Naive thymus-derived CD8-positive, alpha-beta T cell (primary cell): Measurements from ENCODE around the gene FBXO36. TPM values are rescaled to one million over a fixed set of nuclear protein-coding genes. Genes with fewer than 3 reads are reported as not detected.
"Not testable (repeated sequence)": the region's sequence is repeated elsewhere in the genome, so short reads cannot be mapped to it uniquely, and the experiment has no call there.

ENCODE experiments used
- ATAC-seq, 2 donors: fragments of 150-1000 bp; cut with Tn5 transposase in 1 of 2; sonication (Bioruptor Pico), chemical (Tn5 transposase) in 1 of 2; 1 replicate in 1 of 2; 2 replicates in 1 of 2; pipeline ENCODE4 v1.10.0; 2021; ENCODE audit warnings: mild to moderate bottlenecking in 2 of 2, moderate library complexity in 2 of 2
- POLR2A ChIA-PET: fragments of 350-600 bp; sonication (Branson Sonifier 250); formaldehyde crosslinking; loops from one replicate; lab custom pipeline; 2021; ENCODE audit warnings: antibody characterized with exemption; lab: Charles Lee
- DNase-seq, 10 donors: peaks; one replicate each; pipeline versions ENCODE4 v3.0.0 to v3.0.0-alpha.2; 2020 to 2022
- H3K27ac Mint-ChIP-seq, 10 donors: one replicate each; pipeline ENCODE4 v1.8.0; 2020 to 2022; ENCODE audit warnings: mild to moderate bottlenecking in 10 of 10, mixed read lengths in 10 of 10, moderate library complexity in 4 of 10, inconsistent platforms in 1 of 10
- H3K27me3 Mint-ChIP-seq, 5 donors: one replicate each; pipeline ENCODE4 v1.8.0; 2021 to 2022; ENCODE audit warnings: mixed read lengths in 5 of 5
- H3K36me3 Mint-ChIP-seq, 3 donors: one replicate each; pipeline ENCODE4 v1.8.0; 2020 to 2022; ENCODE audit warnings: mixed read lengths in 3 of 3, mild to moderate bottlenecking in 2 of 3, inconsistent platforms in 1 of 3
- H3K4me1 Mint-ChIP-seq, 4 donors: one replicate each; pipeline ENCODE4 v1.8.0; 2021 to 2022; ENCODE audit warnings: mixed read lengths in 4 of 4
- H3K4me3 Mint-ChIP-seq, 10 donors: one replicate each; pipeline ENCODE4 v1.8.0; 2020 to 2022; ENCODE audit warnings: mild to moderate bottlenecking in 10 of 10, mixed read lengths in 10 of 10, moderate library complexity in 6 of 10, inconsistent platforms in 1 of 10
- H3K9me3 Mint-ChIP-seq, 9 donors: one replicate each; pipeline ENCODE4 v1.8.0; 2020 to 2022; ENCODE audit warnings: mixed read lengths in 9 of 9, mild to moderate bottlenecking in 3 of 9, inconsistent platforms in 1 of 9, moderate library complexity in 1 of 9
- polyA plus RNA-seq, 3 donors: library from polyadenylated mRNA; unstranded; fragments of 300-500 nt; fragmentation: Illumina TruSeq; gene quantifications; one replicate each; pipeline ENCODE4 v1.2.3, GENCODE V29; 2021
- total RNA-seq, 8 experiments: library from RNA in 2 of 8; stranded (reverse) in 2 of 8; gene quantifications; one replicate each; pipeline ENCODE4 v1.2.3 and lab custom pipeline; 2021 to 2026

FBXO36 gene
- total and polyA plus RNA-seq, 5 experiments from 2014 or later = 0.32 to 1.5 (median 1.4) TPM

DNA sequence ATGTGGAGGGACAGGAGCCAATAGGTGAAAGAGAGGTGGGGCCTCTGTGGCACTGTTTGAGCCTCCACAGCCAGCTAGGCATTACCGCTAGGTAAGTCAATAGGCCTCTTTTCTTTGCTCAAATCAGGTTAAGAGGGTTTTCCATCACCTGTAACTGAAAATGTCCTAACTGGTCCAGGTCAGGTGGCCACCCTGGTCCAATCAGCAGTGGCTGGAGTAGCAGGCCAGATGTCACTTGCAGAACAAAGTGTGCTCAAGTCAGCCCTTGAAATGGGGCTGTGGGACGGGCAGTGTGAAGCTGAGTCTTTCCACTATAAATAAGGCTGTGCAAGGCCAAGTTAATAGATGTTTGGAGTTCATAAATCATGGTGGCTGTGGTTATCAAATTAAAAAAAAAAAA is 20.9 kb downstream of the FBXO36 start:
- Mint-ChIP-seq H3K4me3 (no peak overlapping the region), H3K27ac (peak overlapping the region in 1 of 10 donors; percentile 1), H3K36me3 (peaks cover 0 to 2% (median 1%) of the 10 kb centered on the region in 3 donors), H3K9me3 (no peaks in the 10 kb centered on the region), H3K4me1 (peaks cover 0 to 7% (median 4%) of the 10 kb centered on the region in 4 donors), H3K27me3 (no peaks in the 10 kb centered on the region)
- POLR2A ChIA-PET = interaction anchor here (0.7 kb wide), 1 partner anchor 31 kb away, joined by 4 read pairs; no protein-coding TSS in a partner anchor
- DNase-seq (no peak), ATAC-seq (no peak)

DNA sequence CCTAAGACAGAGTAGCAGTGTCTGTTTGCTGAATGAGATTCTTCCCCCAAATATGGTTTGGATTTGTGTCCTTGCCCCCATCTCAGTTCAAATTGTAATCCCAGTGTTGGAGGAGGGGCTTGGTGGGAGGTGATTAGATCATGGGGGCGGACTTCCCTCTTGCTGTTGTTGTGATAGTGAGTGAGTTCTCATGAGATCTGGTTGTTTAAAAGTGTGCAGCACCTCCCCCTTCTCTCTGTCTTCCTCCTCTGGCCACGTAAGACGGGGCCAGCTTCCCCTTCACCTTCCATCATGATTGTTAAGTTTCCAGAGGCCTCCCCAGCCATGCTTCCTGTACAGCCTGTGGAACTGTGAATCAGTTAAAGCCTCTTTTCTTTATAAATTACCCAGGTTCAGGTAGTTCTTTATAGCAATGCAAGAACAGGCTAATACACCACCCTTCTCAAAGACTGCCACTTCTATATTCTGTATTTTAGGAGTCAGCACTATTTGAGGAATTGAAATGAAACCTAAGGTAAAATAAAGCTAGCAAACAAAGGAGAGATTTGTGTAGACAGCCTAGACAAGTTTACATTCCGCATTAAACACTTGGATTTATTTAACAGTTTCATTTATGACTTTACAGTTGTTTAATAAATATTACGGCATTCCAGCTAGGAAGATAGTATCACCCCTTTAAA is 21.6 kb downstream of the FBXO36 start:
- peak overlapping the region in 3 of 10 donors; percentile 18 to 58 (median 25) for H3K27ac Mint-ChIP-seq
- DNase-seq = no peak
- H3K27me3 Mint-ChIP-seq = no peaks in the 10 kb centered on the region
- H3K4me1 Mint-ChIP-seq = peaks cover 0 to 7% (median 4%) of the 10 kb centered on the region in 4 donors
- no peaks in the 10 kb centered on the region for H3K9me3 Mint-ChIP-seq
- H3K36me3 Mint-ChIP-seq = peaks cover 0 to 2% (median 1%) of the 10 kb centered on the region in 3 donors
- no peak overlapping the region for H3K4me3 Mint-ChIP-seq
- POLR2A ChIA-PET = no interaction called here
- ATAC-seq = no peak

GRCh38 chr2:229945975-229946374 is 23.7 kb downstream of the FBXO36 start:
- POLR2A ChIA-PET = interaction anchor here (0.6 kb wide), 1 partner anchor 12 kb away, joined by 8 read pairs; no protein-coding TSS in a partner anchor
- ATAC-seq = no peak
- Mint-ChIP-seq H3K9me3 (no peaks in the 10 kb centered on the region), H3K36me3 (peaks cover 0 to 2% (median 1%) of the 10 kb centered on the region in 3 donors), H3K4me3 (no peak overlapping the region), H3K27me3 (no peaks in the 10 kb centered on the region), H3K27ac (no peak overlapping the region), H3K4me1 (peaks cover 0 to 7% (median 4%) of the 10 kb centered on the region in 4 donors)
- DNase-seq = no peak

- ATAC-seq (no peak), DNase-seq (no peak)
- no peaks in the 10 kb centered on the region for H3K9me3 Mint-ChIP-seq
- peak overlapping the region in 1 of 10 donors; percentile 41 for H3K27ac Mint-ChIP-seq
- H3K27me3 Mint-ChIP-seq = no peaks in the 10 kb centered on the region
- peaks cover 0 to 7% (median 4%) of the 10 kb centered on the region in 4 donors for H3K4me1 Mint-ChIP-seq
- no peak overlapping the region for H3K4me3 Mint-ChIP-seq
- POLR2A ChIA-PET = no interaction called here
- H3K36me3 Mint-ChIP-seq = peaks cover 0 to 2% (median 0%) of the 10 kb centered on the region in 3 donors
These were observed 25.2 kb downstream of the FBXO36 start for GRCh38 chr2:229947544-229947943.

DNA sequence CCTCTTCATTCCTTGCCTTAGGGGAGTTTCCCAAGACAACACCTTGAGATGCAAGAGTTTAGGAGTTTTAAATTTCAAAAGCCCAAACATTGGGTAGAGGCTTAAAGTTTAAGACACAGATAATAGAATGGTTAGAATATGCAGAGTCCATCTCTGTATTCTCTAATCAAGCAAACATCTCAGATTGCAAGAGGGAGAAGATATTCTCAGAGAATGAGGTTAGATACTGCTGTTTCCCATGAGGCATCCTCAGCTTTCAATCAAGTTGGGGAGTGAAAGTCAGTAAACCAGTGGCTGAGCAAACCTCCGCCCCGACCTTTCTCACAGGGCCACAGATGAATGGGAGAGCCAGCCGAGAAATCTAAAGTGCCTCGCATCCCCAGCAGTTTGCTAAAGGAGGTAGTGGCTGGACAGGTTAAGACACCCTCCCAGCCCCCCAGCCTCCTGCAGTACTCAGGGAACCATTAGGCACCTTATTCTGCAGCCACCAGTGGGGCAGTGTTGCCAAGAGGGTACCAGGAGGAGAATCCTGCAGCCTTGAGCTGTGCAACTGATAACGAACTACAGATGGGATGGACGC is 30.0 kb downstream of the FBXO36 start:
- Mint-ChIP-seq H3K36me3 (no peaks in the 10 kb centered on the region), H3K27ac (no peak overlapping the region), H3K4me3 (no peak overlapping the region), H3K9me3 (no peaks in the 10 kb centered on the region), H3K4me1 (peaks cover 0 to 2% (median 0%) of the 10 kb centered on the region in 4 donors), H3K27me3 (no peaks in the 10 kb centered on the region)
- POLR2A ChIA-PET = no interaction called here
- no peak for DNase-seq
- ATAC-seq = no peak

GRCh38 chr2:229955663-229956062 is 33.4 kb downstream of the FBXO36 start:
- H3K27ac Mint-ChIP-seq = no peak overlapping the region
- peaks cover 0 to 2% (median 0%) of the 10 kb centered on the region in 4 donors for H3K4me1 Mint-ChIP-seq
- no peak for ATAC-seq
- no peak for DNase-seq
- H3K36me3 Mint-ChIP-seq = no peaks in the 10 kb centered on the region
- H3K9me3 Mint-ChIP-seq = no peaks in the 10 kb centered on the region
- H3K4me3 Mint-ChIP-seq = no peak overlapping the region
- POLR2A ChIA-PET = no interaction called here
- H3K27me3 Mint-ChIP-seq = no peaks in the 10 kb centered on the region

DNA sequence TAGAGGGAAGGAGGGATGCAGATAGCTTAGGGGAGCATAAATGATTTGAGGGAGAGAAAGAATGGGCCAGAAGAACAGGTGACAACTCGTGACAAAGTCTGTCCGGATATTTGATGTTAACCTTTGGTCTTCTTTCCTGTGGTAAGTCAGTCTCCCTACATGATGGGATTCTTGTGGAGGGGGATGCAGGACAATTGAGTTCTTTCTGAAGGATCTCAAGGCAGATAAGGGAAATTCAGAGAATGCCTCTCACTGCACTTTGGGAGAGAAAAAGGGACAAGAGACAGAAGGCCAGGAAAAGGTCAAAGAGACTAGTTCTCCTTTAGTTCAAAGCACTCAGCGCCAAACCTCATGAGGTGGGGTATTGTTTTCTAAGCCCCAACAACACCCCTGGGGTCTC is 34.2 kb downstream of the FBXO36 start:
- Mint-ChIP-seq H3K27ac (no peak overlapping the region), H3K4me3 (no peak overlapping the region), H3K27me3 (no peaks in the 10 kb centered on the region), H3K4me1 (peaks cover 0 to 2% (median 0%) of the 10 kb centered on the region in 4 donors), H3K36me3 (no peaks in the 10 kb centered on the region), H3K9me3 (no peaks in the 10 kb centered on the region)
- DNase-seq (no peak), ATAC-seq (no peak)
- POLR2A ChIA-PET = no interaction called here

GRCh38 chr2:229963596-229963995 is 41.3 kb downstream of the FBXO36 start:
- not testable (repeated sequence) for DNase-seq, H3K4me1 Mint-ChIP-seq, H3K4me3 Mint-ChIP-seq, H3K27ac Mint-ChIP-seq, H3K36me3 Mint-ChIP-seq, ATAC-seq, H3K27me3 Mint-ChIP-seq, H3K9me3 Mint-ChIP-seq
- POLR2A ChIA-PET = interaction anchor here (0.6 kb wide), 2 partner anchors 38 to 42 kb away, joined by 3 read pairs; partner anchors contain the start of gene TRIP12

- Mint-ChIP-seq H3K27me3 (no peaks in the 10 kb centered on the region), H3K9me3 (no peaks in the 10 kb centered on the region), H3K4me1 (no peaks in the 10 kb centered on the region), H3K4me3 (no peak overlapping the region), H3K36me3 (peaks cover 0 to 3% (median 0%) of the 10 kb centered on the region in 3 donors), H3K27ac (no peak overlapping the region)
- POLR2A ChIA-PET = no interaction called here
- no peak for DNase-seq
- ATAC-seq = no peak
These were observed 47.6 kb downstream of the FBXO36 start for GRCh38 chr2:229969921-229970320.

- Mint-ChIP-seq H3K27me3 (no peaks in the 10 kb centered on the region), H3K4me3 (no peak overlapping the region), H3K4me1 (no peaks in the 10 kb centered on the region), H3K36me3 (peaks cover 0 to 3% (median 0%) of the 10 kb centered on the region in 3 donors), H3K27ac (no peak overlapping the region), H3K9me3 (no peaks in the 10 kb centered on the region)
- ATAC-seq (no peak), DNase-seq (no peak)
- POLR2A ChIA-PET = no interaction called here
These were observed 48.1 kb downstream of the FBXO36 start for GRCh38 chr2:229970406-229970805.

GRCh38 chr2:229971298-229971790 is 49.0 kb downstream of the FBXO36 start:
- Mint-ChIP-seq H3K4me1 (no peaks in the 10 kb centered on the region), H3K27ac (peak overlapping the region in 1 of 10 donors; percentile 57), H3K36me3 (peaks cover 0 to 3% (median 1%) of the 10 kb centered on the region in 3 donors), H3K4me3 (no peak overlapping the region), H3K9me3 (no peaks in the 10 kb centered on the region), H3K27me3 (no peaks in the 10 kb centered on the region)
- no peak for ATAC-seq
- POLR2A ChIA-PET = no interaction called here
- DNase-seq = no peak

DNA sequence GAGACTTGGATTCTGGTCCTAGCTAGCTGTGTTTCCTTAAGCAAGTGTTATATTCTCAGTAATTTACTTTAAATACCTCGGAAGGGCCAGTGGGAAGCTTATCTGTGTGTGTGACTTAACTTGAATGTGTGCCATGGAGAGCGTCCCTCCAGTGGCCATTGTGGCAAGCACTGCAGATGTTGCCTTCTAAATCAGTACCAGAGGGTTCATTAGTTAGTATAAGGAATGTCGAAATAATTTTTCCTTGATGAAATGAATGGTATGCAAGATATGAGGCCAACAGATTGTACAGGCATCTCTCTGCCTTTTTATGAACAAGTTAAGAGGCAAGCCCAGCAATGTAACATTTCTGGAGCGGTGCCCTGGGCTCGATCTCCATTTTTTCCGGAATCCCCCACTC is 52.0 kb downstream of the FBXO36 start:
- H3K27ac Mint-ChIP-seq = peak overlapping the region in 1 of 10 donors; percentile 47
- POLR2A ChIA-PET = interaction anchor here (0.6 kb wide), 1 partner anchor 31 kb away, joined by 4 read pairs; no protein-coding TSS in a partner anchor
- H3K4me3 Mint-ChIP-seq = no peak overlapping the region

More for the DNA sequence above, 52.0 kb downstream of the FBXO36 start:
- H3K36me3 Mint-ChIP-seq = peaks cover 0 to 11% (median 2%) of the 10 kb centered on the region in 3 donors
- ATAC-seq = no peak
- DNase-seq = no peak
- H3K27me3 Mint-ChIP-seq = no peaks in the 10 kb centered on the region
- H3K4me1 Mint-ChIP-seq = no peaks in the 10 kb centered on the region
- H3K9me3 Mint-ChIP-seq = no peaks in the 10 kb centered on the region
